ENCODE measurements around the gene ITGA11.

DNA sequence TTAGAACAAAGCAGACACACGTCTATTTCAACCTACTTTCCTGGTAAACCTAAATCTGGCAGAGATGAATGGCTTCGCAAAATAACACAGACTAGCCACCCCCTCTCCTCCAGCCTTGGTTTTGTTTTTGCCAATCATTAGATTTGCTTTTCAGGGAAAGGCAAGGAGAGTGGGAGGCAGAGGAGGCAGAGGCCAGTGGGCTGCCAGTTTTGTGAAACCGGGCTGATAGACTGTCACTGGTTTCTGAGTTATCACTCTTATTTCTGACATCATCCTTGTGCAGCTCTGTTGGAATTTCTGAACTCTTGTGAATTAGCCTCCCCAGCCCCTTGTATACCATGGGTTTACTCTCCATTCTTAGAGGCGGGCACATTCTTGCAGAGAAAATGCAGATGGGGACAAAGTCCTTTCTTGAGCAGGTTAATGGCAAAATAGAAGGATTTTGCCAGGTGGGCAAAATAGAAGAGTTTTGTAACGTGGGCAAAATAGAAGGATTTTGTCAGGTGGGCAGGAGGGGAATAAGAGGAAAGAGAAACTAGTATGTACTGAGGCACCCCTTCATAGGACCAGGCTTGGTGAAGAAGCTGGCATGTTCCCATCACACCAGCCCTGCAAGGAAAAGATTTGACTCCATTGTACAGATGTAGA lies 157.6 kb downstream of the ITGA11 start:
- no peak for TF ChIP-seq SPI1 (IDR thresholded peaks at IDR 0.05; ENCODE audit: low read depth, low read length)
- TF ChIP-seq POLR2A (IDR thresholded peaks at IDR 0.05; ENCODE audit: low read depth, low read length), result no peak
- no peak for TF ChIP-seq POLR2AphosphoS5 (IDR thresholded peaks at IDR 0.05; ENCODE audit: low read depth, low read length)
- no peak for TF ChIP-seq TAF1 (IDR thresholded peaks at IDR 0.05; ENCODE audit: low read depth, low read length)

All from GM12891 (cell line).